Stimulated activated CD4-positive, alpha-beta T cell treated with anti-CD3 and anti-CD28 coated beads, Interleukin-1b, Interleukin-23, amount 100 ng/mL, for 24 hours (primary cell): ENCODE results near the gene DLL4.

ENCODE experiments used
- DNase-seq, 4 experiments: peaks; one replicate each; pipeline ENCODE4 v3.0.0-alpha.2; 2020; ENCODE audit warnings: low read depth in 4 of 4, low spot score in 1 of 4

DLL4 gene

GRCh38 chr15:40986820-40987219 is 57.7 kb downstream of the DLL4 start:
- no peak for DNase-seq

GRCh38 chr15:40988156-40988555 is 59.0 kb downstream of the DLL4 start:
- no peak for DNase-seq
